Thyroid gland (tissue), 4 donors: ENCODE measurements around the gene MED16.

ENCODE experiments used
- POLR2A ChIP-seq, 2 donors: fragments of 450-650 bp; IDR thresholded peaks; one replicate each; pipeline ENCODE4 v1.6.1; 2017; ENCODE audit warnings: antibody characterized with exemption in 2 of 2, mild to moderate bottlenecking in 2 of 2, moderate library complexity in 1 of 2
- TF ChIP-seq, protein P1 (sequence below), 6 experiments: fragments of 200-600 bp in 3 of 6; fragments of 450-650 bp in 3 of 6; sonication (generic) in 3 of 6; IDR thresholded peaks; one replicate each; pipeline ENCODE4 v1.5.1; 2016 to 2019; ENCODE audit warnings: antibody characterized with exemption in 6 of 6, mild to moderate bottlenecking in 2 of 6, inconsistent platforms in 1 of 6, moderate library complexity in 1 of 6

DNA sequence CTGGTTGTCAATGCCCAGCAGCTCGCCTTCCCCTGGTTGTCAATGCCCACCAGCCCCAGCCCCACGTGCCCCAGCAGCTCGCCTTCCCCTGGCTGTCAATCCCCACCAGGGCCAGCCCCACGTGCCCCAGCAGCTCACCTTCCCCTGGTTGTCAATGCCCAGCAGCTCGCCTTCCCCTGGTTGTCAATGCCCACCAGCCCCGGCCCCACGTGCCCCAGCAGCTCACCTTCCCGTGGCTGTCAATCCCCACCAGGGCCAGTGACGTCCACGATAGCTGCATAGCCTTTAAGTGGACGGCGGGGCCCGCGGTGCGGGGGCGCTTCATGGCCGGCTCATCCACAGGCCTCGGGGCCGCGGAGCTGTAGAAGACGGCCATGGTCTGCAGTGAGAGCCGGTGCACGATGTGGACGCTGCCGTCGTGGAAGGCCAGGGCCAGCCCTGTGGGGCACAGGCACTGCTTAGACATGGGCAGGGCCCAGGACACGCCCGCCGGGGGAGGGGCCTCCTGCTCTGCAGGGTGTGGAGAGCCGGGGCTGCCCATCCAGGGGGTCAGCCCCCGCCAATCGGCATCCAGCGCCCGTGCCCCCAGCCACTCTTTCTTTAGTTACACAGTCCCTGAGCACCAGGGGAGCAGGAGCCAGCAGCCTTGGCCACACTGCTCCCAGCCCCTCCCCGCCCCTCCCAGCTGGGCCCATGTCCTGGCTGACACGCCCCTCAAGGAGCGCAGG is 13.1 kb downstream of the MED16 start:
- TF ChIP-seq, protein P1, sequence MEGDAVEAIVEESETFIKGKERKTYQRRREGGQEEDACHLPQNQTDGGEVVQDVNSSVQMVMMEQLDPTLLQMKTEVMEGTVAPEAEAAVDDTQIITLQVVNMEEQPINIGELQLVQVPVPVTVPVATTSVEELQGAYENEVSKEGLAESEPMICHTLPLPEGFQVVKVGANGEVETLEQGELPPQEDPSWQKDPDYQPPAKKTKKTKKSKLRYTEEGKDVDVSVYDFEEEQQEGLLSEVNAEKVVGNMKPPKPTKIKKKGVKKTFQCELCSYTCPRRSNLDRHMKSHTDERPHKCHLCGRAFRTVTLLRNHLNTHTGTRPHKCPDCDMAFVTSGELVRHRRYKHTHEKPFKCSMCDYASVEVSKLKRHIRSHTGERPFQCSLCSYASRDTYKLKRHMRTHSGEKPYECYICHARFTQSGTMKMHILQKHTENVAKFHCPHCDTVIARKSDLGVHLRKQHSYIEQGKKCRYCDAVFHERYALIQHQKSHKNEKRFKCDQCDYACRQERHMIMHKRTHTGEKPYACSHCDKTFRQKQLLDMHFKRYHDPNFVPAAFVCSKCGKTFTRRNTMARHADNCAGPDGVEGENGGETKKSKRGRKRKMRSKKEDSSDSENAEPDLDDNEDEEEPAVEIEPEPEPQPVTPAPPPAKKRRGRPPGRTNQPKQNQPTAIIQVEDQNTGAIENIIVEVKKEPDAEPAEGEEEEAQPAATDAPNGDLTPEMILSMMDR (IDR thresholded peaks at IDR 0.05): no peak
- TF ChIP-seq POLR2A (IDR thresholded peaks at IDR 0.05): no peak
